WI38 (cell line): Measurements from ENCODE around the gene CALHM1.
"Not testable (repeated sequence)": the region's sequence is repeated elsewhere in the genome, so short reads cannot be mapped to it uniquely, and the experiment has no call there.

Experiments
- H3K4me3 ChIP-seq: 2 replicates; pipeline ENCODE4 v1.5.1; 2011; ENCODE audit warnings: low read depth, mild to moderate bottlenecking, control low read depth, low read length
- TF ChIP-seq, protein P1 (sequence below): IDR thresholded peaks from 2 replicates; pipeline ENCODE4 v1.5.1; 2012; ENCODE audit warnings: low read depth, mild to moderate bottlenecking, control low read depth, low read length

The CALHM1 gene

DNA sequence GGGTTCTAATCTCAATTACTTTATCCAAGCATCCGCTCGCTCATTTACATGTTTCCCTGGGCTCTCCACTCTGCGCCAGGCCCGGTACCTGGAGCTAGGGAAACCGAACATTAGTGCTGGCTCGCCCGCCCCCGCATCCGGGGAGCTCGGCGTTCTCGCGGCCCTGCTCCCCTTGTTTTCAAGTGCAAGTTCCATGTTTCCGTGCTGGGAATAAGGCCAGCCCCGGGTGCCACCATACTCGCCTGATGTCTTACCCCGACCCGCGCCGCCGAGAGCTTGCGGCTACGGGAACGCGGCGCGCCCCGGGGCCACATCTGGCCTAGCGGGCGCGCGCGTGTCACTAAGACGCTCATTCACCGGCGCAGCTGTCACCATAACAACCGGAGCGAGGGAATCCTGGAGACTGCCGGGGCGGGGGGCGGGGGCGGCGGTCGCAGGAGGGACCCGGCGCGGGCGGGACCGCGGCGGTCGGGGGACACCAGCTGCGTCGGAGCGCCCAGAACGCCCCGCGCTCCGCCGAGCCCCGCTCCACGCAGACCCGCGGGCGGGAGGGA lies 34.7 kb upstream of the CALHM1 start, which contains the start of gene NEURL1:
TSS of gene NEURL1 (plus strand) at position 344 of the 554 bp plus-strand sequence. CDS start 683 bp downstream, outside the sequence.
- H3K4me3 ChIP-seq, result peak within 1 kb of the TSS; percentile 39

GRCh38 chr10:103492655-103493261 lies 34.1 kb upstream of the CALHM1 start:
- TF ChIP-seq, protein P1, sequence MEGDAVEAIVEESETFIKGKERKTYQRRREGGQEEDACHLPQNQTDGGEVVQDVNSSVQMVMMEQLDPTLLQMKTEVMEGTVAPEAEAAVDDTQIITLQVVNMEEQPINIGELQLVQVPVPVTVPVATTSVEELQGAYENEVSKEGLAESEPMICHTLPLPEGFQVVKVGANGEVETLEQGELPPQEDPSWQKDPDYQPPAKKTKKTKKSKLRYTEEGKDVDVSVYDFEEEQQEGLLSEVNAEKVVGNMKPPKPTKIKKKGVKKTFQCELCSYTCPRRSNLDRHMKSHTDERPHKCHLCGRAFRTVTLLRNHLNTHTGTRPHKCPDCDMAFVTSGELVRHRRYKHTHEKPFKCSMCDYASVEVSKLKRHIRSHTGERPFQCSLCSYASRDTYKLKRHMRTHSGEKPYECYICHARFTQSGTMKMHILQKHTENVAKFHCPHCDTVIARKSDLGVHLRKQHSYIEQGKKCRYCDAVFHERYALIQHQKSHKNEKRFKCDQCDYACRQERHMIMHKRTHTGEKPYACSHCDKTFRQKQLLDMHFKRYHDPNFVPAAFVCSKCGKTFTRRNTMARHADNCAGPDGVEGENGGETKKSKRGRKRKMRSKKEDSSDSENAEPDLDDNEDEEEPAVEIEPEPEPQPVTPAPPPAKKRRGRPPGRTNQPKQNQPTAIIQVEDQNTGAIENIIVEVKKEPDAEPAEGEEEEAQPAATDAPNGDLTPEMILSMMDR, result no peak
- H3K4me3 ChIP-seq, result no peak overlapping the region

More for the DNA sequence above, 34.7 kb upstream of the CALHM1 start, which contains the start of gene NEURL1:
- TF ChIP-seq, protein P1, result no peak

- no peak overlapping the region for H3K4me3 ChIP-seq
- TF ChIP-seq, protein P1, result no peak
These were observed 33.1 kb upstream of the CALHM1 start for GRCh38 chr10:103491729-103492364.

GRCh38 chr10:103490986-103491314 lies 32.2 kb upstream of the CALHM1 start:
- H3K4me3 ChIP-seq, result no peak overlapping the region
- TF ChIP-seq, protein P1, result no peak

GRCh38 chr10:103487410-103487708 lies 28.7 kb upstream of the CALHM1 start:
- TF ChIP-seq, protein P1, result no peak
- no peak overlapping the region for H3K4me3 ChIP-seq

DNA sequence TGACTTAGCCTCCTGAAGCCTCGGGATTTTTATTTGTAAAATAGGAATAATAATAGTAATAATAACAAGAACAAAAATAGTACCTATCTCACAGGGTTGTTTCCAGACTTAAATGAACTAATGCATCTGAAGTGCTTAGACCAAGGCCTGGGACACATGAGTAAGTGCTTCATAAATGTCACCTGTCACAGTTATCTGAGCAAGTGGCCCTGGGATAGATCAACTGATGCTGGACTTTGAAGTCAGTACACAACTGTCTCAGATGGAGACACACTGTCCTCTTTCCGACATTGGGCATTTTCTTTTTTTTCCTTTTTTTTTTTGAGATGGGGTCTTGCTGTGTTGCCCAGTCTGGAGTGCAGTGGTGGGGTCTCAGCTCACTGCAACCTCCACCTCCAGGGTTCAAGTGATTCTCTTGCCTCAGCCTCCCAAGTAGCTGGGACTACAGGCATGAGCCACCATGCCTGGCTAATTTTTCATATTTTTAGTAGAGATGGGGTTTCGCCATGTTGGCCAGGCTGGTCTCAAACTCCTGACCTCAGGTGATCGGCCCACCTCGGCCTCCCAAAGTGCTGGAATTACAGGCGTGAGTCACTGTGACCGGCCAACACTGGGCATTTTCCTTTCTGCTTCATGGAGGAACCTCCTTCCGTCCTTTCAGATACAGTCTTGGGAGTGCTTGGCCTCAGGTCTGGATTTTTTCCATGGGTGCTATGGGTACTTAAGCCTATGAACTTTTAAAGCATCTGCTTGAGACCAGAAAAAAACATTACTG lies 28.1 kb upstream of the CALHM1 start:
- H3K4me3 ChIP-seq, result not testable (repeated sequence)

GRCh38 chr10:103481974-103482531 lies 23.4 kb upstream of the CALHM1 start:
- TF ChIP-seq, protein P1, result peak; percentile 47
- no peak overlapping the region for H3K4me3 ChIP-seq
